ENCODE measurements around the gene ST7.

ST7 gene

DNA sequence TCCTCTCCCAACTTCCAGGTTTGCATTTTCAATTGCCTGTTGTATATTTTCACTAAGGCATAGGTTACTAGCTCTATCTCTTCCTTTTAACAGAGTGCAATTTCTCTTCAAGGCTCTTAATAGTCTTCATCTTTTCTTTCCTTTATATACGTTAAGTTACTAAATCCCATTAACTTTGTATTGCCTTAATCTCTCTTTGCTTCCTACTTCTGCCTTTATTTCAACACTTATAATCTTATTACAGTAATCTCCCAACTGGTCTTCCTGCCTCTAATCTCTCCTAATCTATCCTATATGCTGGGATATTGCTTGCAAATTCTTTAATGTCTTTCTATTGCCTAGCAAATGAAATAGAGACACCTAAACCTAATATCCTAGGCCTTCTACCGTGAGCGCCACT is 26.1 kb downstream of the ST7 start:
- DNase-seq (ENCODE audit: low read depth) = no peak
- TF ChIP-seq, protein P1, sequence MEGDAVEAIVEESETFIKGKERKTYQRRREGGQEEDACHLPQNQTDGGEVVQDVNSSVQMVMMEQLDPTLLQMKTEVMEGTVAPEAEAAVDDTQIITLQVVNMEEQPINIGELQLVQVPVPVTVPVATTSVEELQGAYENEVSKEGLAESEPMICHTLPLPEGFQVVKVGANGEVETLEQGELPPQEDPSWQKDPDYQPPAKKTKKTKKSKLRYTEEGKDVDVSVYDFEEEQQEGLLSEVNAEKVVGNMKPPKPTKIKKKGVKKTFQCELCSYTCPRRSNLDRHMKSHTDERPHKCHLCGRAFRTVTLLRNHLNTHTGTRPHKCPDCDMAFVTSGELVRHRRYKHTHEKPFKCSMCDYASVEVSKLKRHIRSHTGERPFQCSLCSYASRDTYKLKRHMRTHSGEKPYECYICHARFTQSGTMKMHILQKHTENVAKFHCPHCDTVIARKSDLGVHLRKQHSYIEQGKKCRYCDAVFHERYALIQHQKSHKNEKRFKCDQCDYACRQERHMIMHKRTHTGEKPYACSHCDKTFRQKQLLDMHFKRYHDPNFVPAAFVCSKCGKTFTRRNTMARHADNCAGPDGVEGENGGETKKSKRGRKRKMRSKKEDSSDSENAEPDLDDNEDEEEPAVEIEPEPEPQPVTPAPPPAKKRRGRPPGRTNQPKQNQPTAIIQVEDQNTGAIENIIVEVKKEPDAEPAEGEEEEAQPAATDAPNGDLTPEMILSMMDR (IDR thresholded peaks at IDR 0.05; ENCODE audit: insufficient read depth, low read depth, low read length, missing control alignments) = no peak
- H3K4me3 ChIP-seq (ENCODE audit: low read length) = no peak overlapping the region

DNA sequence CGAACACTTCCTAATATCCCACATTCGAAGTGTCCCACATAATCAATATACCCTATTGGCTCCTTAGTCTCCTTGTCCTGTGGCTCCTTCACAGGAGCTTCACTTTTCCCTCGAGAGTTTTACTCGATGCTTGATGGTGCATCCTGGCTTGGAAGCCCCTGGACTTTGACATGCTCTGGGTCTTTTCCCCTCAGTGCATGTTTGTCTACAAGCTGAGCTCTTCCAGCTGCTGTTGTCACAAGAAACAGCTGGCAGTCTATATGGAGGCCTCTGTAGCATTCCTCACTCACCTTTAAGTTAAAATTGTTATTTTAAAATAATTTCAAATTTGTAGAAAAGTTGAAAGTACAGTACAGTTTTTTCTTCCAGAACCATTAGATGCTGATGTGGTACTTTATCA is 27.1 kb downstream of the ST7 start:
- TF ChIP-seq, protein P1 (IDR thresholded peaks at IDR 0.05; ENCODE audit: insufficient read depth, low read depth, low read length, missing control alignments) = no peak
- no peak overlapping the region for H3K4me3 ChIP-seq (ENCODE audit: low read length)
- DNase-seq (ENCODE audit: low read depth) = no peak

DNA sequence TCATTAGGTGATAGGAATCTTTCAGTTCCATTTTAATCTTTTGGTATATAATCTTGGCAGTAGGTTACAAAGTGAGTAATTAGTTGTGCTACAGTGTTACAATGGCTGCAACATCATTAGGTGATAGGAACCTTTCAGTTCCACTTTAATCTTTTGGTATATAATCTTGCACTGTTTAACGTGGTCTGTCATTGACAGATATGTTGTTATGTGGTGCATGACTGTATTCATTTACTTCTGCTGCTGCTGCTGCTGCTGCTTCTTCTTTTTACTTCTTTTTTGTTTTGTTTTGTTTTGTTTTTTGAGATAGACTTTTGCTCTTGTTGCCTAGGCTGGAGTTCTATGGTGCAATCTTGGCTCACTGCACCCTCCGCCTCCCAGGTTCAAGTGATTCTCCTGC is 28.6 kb downstream of the ST7 start:
- TF ChIP-seq, protein P1 (IDR thresholded peaks at IDR 0.05; ENCODE audit: insufficient read depth, low read depth, low read length, missing control alignments) = no peak
- DNase-seq (ENCODE audit: low read depth) = peak; percentile 15

DNA sequence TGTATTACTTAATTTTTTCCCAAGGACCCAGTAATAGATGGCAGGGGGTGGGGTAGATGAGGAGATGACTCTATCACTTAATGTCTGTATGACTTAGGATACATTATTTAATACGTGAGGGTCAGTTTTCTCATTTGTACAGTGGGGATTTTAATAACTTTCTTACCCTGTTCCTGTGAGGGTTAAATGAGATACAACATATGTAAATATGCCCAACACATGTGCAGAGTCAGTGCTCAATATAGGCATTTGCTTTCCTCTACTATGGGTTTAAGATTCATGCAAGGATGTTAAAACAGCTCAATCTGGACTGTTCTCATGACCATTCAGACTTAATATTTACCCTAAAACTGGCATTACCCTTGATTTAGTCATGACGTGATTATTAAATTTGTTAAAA is 31.2 kb downstream of the ST7 start:
- TF ChIP-seq, protein P1 (IDR thresholded peaks at IDR 0.05; ENCODE audit: insufficient read depth, low read depth, low read length, missing control alignments) = no peak

More for the DNA sequence above, 28.6 kb downstream of the ST7 start:
- no peak overlapping the region for H3K4me3 ChIP-seq (ENCODE audit: low read length)

DNA sequence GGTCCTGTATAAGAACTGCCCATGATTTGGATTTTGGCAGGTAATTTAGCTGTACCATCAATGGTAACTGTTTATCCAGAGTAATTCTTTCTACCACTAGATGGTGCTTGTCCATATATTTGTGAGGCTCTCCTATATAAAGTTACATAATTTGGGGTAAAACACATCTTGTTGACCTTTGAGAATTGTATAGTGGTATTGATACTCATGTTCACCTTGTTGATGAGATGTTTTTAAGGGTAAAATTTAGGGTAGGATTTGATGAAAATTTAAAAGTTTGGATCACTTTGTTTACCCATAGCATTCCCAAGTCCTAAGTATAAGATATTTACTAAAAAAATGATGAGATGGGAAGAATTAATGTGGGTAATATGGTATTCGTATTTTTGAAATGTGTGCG is 31.6 kb downstream of the ST7 start:
- peak; percentile 44 for DNase-seq (ENCODE audit: low read depth)
- no peak overlapping the region for H3K4me3 ChIP-seq (ENCODE audit: low read length)
- TF ChIP-seq, protein P1 (IDR thresholded peaks at IDR 0.05; ENCODE audit: insufficient read depth, low read depth, low read length, missing control alignments) = peak; percentile 52

More for the DNA sequence above, 31.2 kb downstream of the ST7 start:
- DNase-seq (ENCODE audit: low read depth) = no peak
- H3K4me3 ChIP-seq (ENCODE audit: low read length) = no peak overlapping the region

DNA sequence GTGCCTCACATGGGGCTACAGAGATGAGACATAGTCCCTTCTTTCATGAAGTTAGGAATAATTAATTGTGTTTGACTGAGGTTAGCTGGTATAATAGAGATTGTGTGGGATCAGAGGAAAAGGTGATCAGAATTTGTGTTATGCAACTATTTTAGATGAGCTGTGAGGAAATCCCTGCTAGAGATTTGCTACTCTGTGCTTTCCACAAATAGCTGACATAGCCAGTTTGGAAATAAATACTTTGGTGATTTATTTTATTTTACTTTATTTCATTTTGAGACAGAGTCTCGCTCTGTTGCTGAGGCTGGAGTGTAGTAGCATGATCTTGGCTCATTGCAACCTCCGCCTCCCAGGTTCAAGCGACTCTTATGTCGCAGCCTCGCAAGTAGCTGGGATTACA is 32.3 kb downstream of the ST7 start:
- no peak overlapping the region for H3K4me3 ChIP-seq (ENCODE audit: low read length)
- TF ChIP-seq, protein P1 (IDR thresholded peaks at IDR 0.05; ENCODE audit: insufficient read depth, low read depth, low read length, missing control alignments) = no peak
- DNase-seq (ENCODE audit: low read depth) = no peak

All from epithelial cell of esophagus (primary cell).